Measurements from ENCODE around the gene CSMD2. TPM values are rescaled to one million over a fixed set of nuclear protein-coding genes. Genes with fewer than 3 reads are reported as not detected.

Gene CSMD2
- total RNA-seq, 4 donors from 2014 or later, result 8.6 TPM; not detected in 3

DNA sequence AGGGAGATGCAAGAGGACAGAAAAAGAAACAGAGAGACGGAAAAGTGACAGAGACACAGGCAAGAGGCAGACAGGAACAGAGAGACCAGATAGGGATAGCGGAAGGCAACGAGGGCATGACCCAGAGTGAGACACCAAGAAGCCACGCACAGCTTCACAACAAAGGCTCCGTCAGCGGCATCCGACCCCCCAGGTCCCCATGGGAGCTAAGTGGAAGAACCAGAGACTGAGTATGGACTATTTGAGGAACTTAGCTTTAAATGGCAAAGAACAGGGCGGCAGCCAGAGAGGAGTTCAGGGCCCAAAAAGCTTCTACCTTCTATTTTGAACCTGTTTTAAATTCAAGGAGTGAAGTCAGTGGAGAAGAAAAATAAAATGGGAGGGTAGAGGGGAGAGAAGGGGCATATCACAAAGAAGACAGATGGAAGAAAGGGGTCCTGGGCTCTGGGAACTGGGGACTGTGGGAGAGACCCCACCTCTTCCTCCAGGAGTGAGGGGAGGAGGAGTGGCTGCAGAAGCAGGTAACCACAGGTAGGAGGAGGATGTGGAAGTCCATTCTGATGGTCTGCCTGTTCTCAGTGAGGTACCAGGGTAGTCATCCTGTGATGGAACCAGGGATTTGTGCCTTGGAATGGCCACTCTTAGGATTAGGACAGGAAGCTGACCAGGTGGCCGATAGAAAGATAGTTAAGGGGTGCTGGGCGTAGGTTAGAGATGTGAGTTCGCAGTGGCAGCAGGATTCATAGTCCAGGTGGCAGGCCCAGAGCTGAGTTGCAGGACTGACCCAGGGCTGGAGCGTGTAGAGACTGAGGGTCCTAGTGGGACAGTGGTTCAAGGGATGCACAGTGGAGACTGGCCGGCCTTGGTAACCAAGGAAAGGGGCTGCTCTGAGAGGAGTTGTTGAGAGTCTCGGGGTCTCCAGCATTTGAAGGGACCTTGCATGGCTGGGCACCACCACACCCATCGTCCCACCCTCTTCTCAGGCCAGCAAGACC is 37.7 kb downstream of the CSMD2 start:
- no peaks in the 10 kb centered on the region for H3K27me3 ChIP-seq
- H3K9me3 ChIP-seq, result no peaks in the 10 kb centered on the region
- H3K36me3 ChIP-seq, result no peaks in the 10 kb centered on the region
- H3K4me1 ChIP-seq, result no peaks in the 10 kb centered on the region
- TF ChIP-seq POLR2A (IDR thresholded peaks at IDR 0.05), result no peak
- TF ChIP-seq, protein P1, sequence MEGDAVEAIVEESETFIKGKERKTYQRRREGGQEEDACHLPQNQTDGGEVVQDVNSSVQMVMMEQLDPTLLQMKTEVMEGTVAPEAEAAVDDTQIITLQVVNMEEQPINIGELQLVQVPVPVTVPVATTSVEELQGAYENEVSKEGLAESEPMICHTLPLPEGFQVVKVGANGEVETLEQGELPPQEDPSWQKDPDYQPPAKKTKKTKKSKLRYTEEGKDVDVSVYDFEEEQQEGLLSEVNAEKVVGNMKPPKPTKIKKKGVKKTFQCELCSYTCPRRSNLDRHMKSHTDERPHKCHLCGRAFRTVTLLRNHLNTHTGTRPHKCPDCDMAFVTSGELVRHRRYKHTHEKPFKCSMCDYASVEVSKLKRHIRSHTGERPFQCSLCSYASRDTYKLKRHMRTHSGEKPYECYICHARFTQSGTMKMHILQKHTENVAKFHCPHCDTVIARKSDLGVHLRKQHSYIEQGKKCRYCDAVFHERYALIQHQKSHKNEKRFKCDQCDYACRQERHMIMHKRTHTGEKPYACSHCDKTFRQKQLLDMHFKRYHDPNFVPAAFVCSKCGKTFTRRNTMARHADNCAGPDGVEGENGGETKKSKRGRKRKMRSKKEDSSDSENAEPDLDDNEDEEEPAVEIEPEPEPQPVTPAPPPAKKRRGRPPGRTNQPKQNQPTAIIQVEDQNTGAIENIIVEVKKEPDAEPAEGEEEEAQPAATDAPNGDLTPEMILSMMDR (IDR thresholded peaks at IDR 0.05), result no peak
- H3K4me3 ChIP-seq, result no peak overlapping the region
- no peak overlapping the region for H3K27ac ChIP-seq
- intact Hi-C loops (cut with DNase I; ENCODE audit: low total_unique reads), result no loop called here
- DNase-seq, result no peak

DNA sequence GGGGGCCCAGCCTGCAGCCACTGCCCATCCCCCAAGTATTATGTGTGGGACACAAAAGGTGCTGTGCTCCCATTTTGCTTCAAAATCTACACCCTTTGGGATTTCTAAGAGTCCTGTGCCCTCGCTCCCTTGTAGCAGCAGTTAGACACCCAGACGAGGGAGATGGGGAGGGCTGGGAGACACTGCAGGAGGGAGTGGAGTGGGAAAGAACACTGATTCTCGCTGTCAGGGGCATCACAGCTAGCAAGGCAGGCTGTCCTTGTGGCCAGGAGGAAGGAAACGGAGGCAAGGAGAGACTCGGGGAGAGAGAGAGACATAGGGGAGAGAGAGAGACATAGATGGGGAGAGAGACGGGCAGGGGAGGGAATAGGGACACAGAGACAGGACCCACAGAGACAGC is 38.5 kb downstream of the CSMD2 start:
- Histone ChIP-seq H3K27ac (no peak overlapping the region), H3K4me3 (no peak overlapping the region), H3K36me3 (no peaks in the 10 kb centered on the region), H3K9me3 (no peaks in the 10 kb centered on the region), H3K4me1 (no peaks in the 10 kb centered on the region), H3K27me3 (no peaks in the 10 kb centered on the region)
- TF ChIP-seq POLR2A (IDR thresholded peaks at IDR 0.05), result no peak
- TF ChIP-seq, protein P1 (IDR thresholded peaks at IDR 0.05), result no peak
- intact Hi-C loops (cut with DNase I; ENCODE audit: low total_unique reads), result no loop called here
- no peak for DNase-seq

DNA sequence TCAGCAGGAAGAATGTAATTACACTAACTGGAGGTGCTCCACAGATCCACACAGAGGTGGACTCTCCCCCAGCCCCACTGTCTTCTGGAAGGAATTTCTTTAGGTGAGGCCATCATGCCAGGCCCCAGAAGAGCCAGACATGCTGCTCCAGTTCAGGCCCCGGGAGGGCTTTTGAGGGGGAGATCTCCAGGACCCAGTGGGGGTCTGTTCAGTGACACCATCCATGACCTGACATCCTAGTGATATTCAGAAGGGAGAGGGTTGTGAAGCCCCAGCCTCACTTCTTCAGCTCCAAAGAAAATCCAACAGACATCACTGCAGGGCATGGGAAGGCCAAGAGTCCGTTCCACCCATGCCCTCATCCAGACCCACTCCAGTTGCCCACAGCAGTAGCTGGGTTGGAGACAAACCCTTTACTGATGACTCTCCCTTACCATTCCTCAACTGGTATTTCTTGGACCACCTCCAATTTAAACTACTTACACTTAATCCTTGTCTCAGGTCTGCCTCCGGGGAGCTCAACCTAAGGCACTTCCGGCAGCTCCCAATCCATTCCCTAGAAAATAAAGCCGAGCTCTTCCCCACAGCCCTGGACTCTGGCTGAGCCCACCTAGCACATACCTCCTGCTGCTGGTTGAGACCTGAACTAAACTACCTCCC is 39.2 kb downstream of the CSMD2 start:
- Histone ChIP-seq H3K9me3 (no peaks in the 10 kb centered on the region), H3K27ac (no peak overlapping the region), H3K4me1 (no peaks in the 10 kb centered on the region), H3K4me3 (no peak overlapping the region), H3K36me3 (no peaks in the 10 kb centered on the region), H3K27me3 (no peaks in the 10 kb centered on the region)
- intact Hi-C loops (cut with DNase I; ENCODE audit: low total_unique reads), result no loop called here
- DNase-seq, result no peak
- TF ChIP-seq, protein P1 (IDR thresholded peaks at IDR 0.05), result no peak
- TF ChIP-seq POLR2A (IDR thresholded peaks at IDR 0.05), result no peak

DNA sequence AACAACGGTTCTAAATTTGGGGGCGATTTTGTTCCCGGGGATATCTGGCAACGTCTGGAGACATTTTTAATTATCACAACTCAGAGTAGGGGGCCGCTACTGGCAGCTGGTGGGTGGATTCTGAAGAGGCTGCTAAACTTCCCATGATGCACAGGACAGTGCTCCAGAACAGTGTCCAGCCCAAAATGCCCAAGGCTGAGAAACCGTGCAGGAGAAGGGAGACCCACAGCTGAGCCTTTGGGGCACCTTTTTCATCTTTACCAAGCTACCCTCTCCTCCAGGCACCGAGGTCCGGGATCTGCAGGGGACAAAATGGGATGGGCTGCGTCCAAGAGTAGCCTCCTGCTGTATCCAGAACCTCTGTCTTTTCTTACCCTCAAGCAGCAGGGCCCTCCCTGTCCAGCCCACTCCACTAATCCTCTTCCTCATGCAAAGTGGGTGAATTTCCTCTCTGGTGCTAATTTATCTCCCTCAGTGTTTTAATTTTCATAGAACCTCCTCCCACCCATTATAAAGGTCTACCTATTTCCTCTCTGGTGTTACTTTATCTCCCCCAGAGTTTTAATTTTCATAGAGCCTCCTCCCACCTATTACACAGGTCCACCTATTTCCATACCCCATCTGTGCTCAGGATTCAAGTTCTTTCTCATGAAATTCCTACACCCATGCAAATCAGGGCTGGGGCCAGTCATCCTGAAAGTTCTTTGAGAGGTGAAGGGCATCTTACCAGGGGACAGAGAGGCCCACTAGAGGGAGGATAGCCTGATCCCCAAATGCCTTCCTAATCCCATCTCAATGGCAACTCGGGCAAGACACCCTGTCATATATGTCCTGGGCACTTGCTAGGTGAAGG is 42.7 kb downstream of the CSMD2 start:
- intact Hi-C loops (cut with DNase I; ENCODE audit: low total_unique reads), result no loop called here
- Histone ChIP-seq H3K36me3 (no peaks in the 10 kb centered on the region), H3K27ac (no peak overlapping the region), H3K9me3 (no peaks in the 10 kb centered on the region), H3K4me3 (no peak overlapping the region), H3K27me3 (no peaks in the 10 kb centered on the region), H3K4me1 (no peaks in the 10 kb centered on the region)
- no peak for TF ChIP-seq POLR2A (IDR thresholded peaks at IDR 0.05)
- TF ChIP-seq, protein P1 (IDR thresholded peaks at IDR 0.05), result no peak
- no peak for DNase-seq
